HG03439 (cell line): Measurements from ENCODE around the gene ADIPOR1.
"Not testable (repeated sequence)": the region's sequence is repeated elsewhere in the genome, so short reads cannot be mapped to it uniquely, and the experiment has no call there.

ENCODE experiments used
- ATAC-seq: cut with Tn5 transposase; IDR thresholded peaks from one replicate; pipeline ENCODE4 v1.9.1; 2021; ENCODE audit warnings: mild to moderate bottlenecking, moderate library complexity; ENCODE audit not compliant: unreplicated experiment

Gene ADIPOR1

GRCh38 chr1:202941372-202941771 is 16.7 kb downstream of the ADIPOR1 start:
- no peak for ATAC-seq

GRCh38 chr1:202940561-202940960 is 17.6 kb downstream of the ADIPOR1 start:
- ATAC-seq = no peak

- no peak for ATAC-seq
These were observed 19.7 kb downstream of the ADIPOR1 start for GRCh38 chr1:202938287-202938925.

- ATAC-seq = not testable (repeated sequence)
These were observed 21.7 kb downstream of the ADIPOR1 start for GRCh38 chr1:202936409-202936808.

GRCh38 chr1:202935844-202936243 is 22.3 kb downstream of the ADIPOR1 start:
- ATAC-seq = no peak

GRCh38 chr1:202934755-202935154 is 23.4 kb downstream of the ADIPOR1 start:
- no peak for ATAC-seq

- no peak for ATAC-seq
These were observed 25.6 kb downstream of the ADIPOR1 start for GRCh38 chr1:202932476-202932875.

- peak; percentile 95 for ATAC-seq
These were observed 31.3 kb downstream of the ADIPOR1 start, which contains the start of gene KLHL12 for GRCh38 chr1:202926581-202927491. KLHL12 (minus strand) TSS chr1:202927234; CDS start chr1:202925162, 2,072 bp downstream.

GRCh38 chr1:202923533-202923932 is 34.6 kb downstream of the ADIPOR1 start:
- ATAC-seq = no peak

GRCh38 chr1:202919615-202920014 is 38.5 kb downstream of the ADIPOR1 start:
- ATAC-seq = no peak

- no peak for ATAC-seq
These were observed 43.0 kb downstream of the ADIPOR1 start for GRCh38 chr1:202915146-202915545.

GRCh38 chr1:202912476-202912875 is 45.6 kb downstream of the ADIPOR1 start:
- ATAC-seq = not testable (repeated sequence)

GRCh38 chr1:202909494-202909893 is 48.6 kb downstream of the ADIPOR1 start:
- no peak for ATAC-seq

- no peak for ATAC-seq
These were observed 49.1 kb downstream of the ADIPOR1 start for GRCh38 chr1:202908998-202909397.

GRCh38 chr1:202905331-202905730 is 52.8 kb downstream of the ADIPOR1 start:
- no peak for ATAC-seq

GRCh38 chr1:202903808-202904207 is 54.3 kb downstream of the ADIPOR1 start:
- ATAC-seq = not testable (repeated sequence)

- ATAC-seq = no peak
These were observed 56.6 kb downstream of the ADIPOR1 start for GRCh38 chr1:202901555-202901954.

GRCh38 chr1:202892501-202892900 is 65.6 kb downstream of the ADIPOR1 start:
- ATAC-seq = no peak
